GM12891 (cell line): Measurements from ENCODE around the gene DIP2B.

Experiments
- PAX5 ChIP-seq: IDR thresholded peaks from 2 replicates; pipeline ENCODE4 v1.6.1; 2011; ENCODE audit warnings: low read length, moderate library complexity, mild to moderate bottlenecking; ENCODE audit not compliant: insufficient read depth, severe bottlenecking
- POLR2A ChIP-seq: IDR thresholded peaks from 2 replicates; pipeline ENCODE4 v1.6.1; 2011; ENCODE audit warnings: low read depth, low read length, control low read depth
- POLR2AphosphoS5 ChIP-seq: IDR thresholded peaks from 2 replicates; pipeline ENCODE4 v1.6.1; 2011; ENCODE audit warnings: low read depth, low read length, control low read depth
- POU2F2 ChIP-seq: IDR thresholded peaks from 2 replicates; pipeline ENCODE4 v1.6.1; 2011; ENCODE audit warnings: low read depth, mild to moderate bottlenecking, control low read depth, low read length, moderate library complexity
- SPI1 ChIP-seq: IDR thresholded peaks from 2 replicates; pipeline ENCODE4 v1.6.1; 2011; ENCODE audit warnings: low read depth, low read length, control low read depth
- TAF1 ChIP-seq: IDR thresholded peaks from 2 replicates; pipeline ENCODE4 v1.6.1; 2011; ENCODE audit warnings: low read depth, low read length, control low read depth

DNA sequence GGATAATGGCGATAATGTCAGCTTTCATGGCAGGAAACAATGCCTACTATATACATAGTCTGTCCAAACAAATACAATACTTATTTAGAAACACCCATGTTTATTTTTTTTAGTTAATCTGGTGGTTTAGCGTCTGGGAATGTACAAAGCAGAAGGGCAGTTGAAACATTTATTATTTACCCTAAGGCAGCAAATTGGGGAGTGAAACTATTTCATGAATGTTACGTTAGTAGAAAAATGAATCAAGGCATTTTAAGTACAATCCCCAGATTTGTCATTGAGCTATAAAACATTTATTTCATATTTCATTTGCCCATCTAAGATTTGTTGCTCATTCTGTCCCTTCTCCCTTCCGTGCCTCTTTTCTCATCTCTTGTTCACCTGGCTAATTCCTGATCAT is 172.0 kb downstream of the DIP2B start:
- no peak for TF ChIP-seq POLR2A
- TF ChIP-seq POLR2AphosphoS5: no peak
- no peak for TF ChIP-seq SPI1
- no peak for TF ChIP-seq PAX5
- TF ChIP-seq TAF1: no peak
- no peak for TF ChIP-seq POU2F2
